Germinal center (tissue), 1 donor: ENCODE data around the gene HDHD5.
"Not testable (repeated sequence)": the region's sequence is repeated elsewhere in the genome, so short reads cannot be mapped to it uniquely, and the experiment has no call there.

Experiments
- DNase-seq: peaks from one replicate; pipeline ENCODE4 v3.0.0; 2012; ENCODE audit warnings: mixed read lengths, low spot score

Gene HDHD5

GRCh38 chr22:17155941-17156340 is 3.1 kb downstream of the HDHD5 start:
- no peak for DNase-seq

GRCh38 chr22:17152971-17153370 is 6.1 kb downstream of the HDHD5 start:
- no peak for DNase-seq

- no peak for DNase-seq
These were observed 6.7 kb downstream of the HDHD5 start for GRCh38 chr22:17152340-17152739.

GRCh38 chr22:17149076-17149815 is 9.8 kb downstream of the HDHD5 start:
- DNase-seq = no peak

GRCh38 chr22:17147458-17147857 is 11.6 kb downstream of the HDHD5 start:
- DNase-seq = not testable (repeated sequence)

GRCh38 chr22:17145021-17145680 is 13.9 kb downstream of the HDHD5 start:
- no peak for DNase-seq

- no peak for DNase-seq
These were observed 15.3 kb downstream of the HDHD5 start for GRCh38 chr22:17143826-17144225.

GRCh38 chr22:17143101-17143500 is 16.0 kb downstream of the HDHD5 start:
- no peak for DNase-seq

GRCh38 chr22:17140826-17141766 is 18.0 kb downstream of the HDHD5 start:
- DNase-seq = no peak

GRCh38 chr22:17140022-17140421 is 19.1 kb downstream of the HDHD5 start:
- DNase-seq = no peak

- no peak for DNase-seq
These were observed 20.6 kb downstream of the HDHD5 start for GRCh38 chr22:17138513-17138912.

- DNase-seq = no peak
These were observed 21.1 kb downstream of the HDHD5 start for GRCh38 chr22:17137861-17138425.

GRCh38 chr22:17137170-17137569 is 21.9 kb downstream of the HDHD5 start:
- no peak for DNase-seq

- no peak for DNase-seq
These were observed 23.8 kb downstream of the HDHD5 start for GRCh38 chr22:17135153-17135760.

- no peak for DNase-seq
These were observed 25.9 kb downstream of the HDHD5 start for GRCh38 chr22:17133137-17133536.

GRCh38 chr22:17132112-17132511 is 27.0 kb downstream of the HDHD5 start:
- DNase-seq = no peak

- DNase-seq = no peak
These were observed 27.4 kb downstream of the HDHD5 start for GRCh38 chr22:17131686-17132085.

- no peak for DNase-seq
These were observed 28.9 kb downstream of the HDHD5 start for GRCh38 chr22:17130199-17130598.

GRCh38 chr22:17121233-17122195 is 37.6 kb downstream of the HDHD5 start, which contains the start of gene TMEM121B:
Gene TMEM121B, minus strand, starts transcription at chr22:17121360. Its CDS starts 233 bp downstream, at chr22:17121127.
- peak; percentile 23 for DNase-seq

GRCh38 chr22:17120711-17121232 is 38.3 kb downstream of the HDHD5 start:
- DNase-seq = peak; percentile 13
